Heart left ventricle (tissue), 13 donors: ENCODE data around the gene PRRG3.

Source experiments
- POLR2A ChIP-seq, 2 donors: fragments of 450-650 bp; IDR thresholded peaks; one replicate each; pipeline ENCODE4 v1.6.1; 2017; ENCODE audit warnings: antibody characterized with exemption in 2 of 2, mild to moderate bottlenecking in 2 of 2, moderate library complexity in 2 of 2
- TF ChIP-seq, protein P1 (sequence below), 12 donors: fragments of 200-600 bp; sonication (generic) in 4 of 12; IDR thresholded peaks; one replicate each; pipeline versions ENCODE4 v1.5.0 to v1.8.0; 2018 to 2022; ENCODE audit warnings: antibody characterized with exemption in 12 of 12, mild to moderate bottlenecking in 5 of 12
- donor health status: ischemic (EF 13 %, LVEDD 7.1; RV severe dilation, severe dysfunction).
- donor health status: DM: no; HTN: yes; CAD: no.
- donor health status: DM: no; HTN: no; CAD: no.
- donor health status: ischemic (EF 25% LVEDD 6.9; RV normal size, moderate dysfunction).
- donor health status: ischemic (EF 25% LVEDD 5.7; RV mildly dilated, moderate dysfunction).
- donor health status: ischemic (EF 35%, LVEDD 5.7; RV mildly dilated, moderate dysfunction).
- donor health status: nonischemic (EF 11% LVEDD 7.7; RV severe dilation, severe dysfunction).
- donor health status: DM: yes; HTN: yes; CAD: no.
- donor health status: PGD.
- donor health status: ischemic (EF 29% LVEDD 5.4; RV normal size, mild dysfunction).
- donor health status: nonischemic (EF 23%, LVEDD 6.1; RV moderate dilation, normal function).

DNA sequence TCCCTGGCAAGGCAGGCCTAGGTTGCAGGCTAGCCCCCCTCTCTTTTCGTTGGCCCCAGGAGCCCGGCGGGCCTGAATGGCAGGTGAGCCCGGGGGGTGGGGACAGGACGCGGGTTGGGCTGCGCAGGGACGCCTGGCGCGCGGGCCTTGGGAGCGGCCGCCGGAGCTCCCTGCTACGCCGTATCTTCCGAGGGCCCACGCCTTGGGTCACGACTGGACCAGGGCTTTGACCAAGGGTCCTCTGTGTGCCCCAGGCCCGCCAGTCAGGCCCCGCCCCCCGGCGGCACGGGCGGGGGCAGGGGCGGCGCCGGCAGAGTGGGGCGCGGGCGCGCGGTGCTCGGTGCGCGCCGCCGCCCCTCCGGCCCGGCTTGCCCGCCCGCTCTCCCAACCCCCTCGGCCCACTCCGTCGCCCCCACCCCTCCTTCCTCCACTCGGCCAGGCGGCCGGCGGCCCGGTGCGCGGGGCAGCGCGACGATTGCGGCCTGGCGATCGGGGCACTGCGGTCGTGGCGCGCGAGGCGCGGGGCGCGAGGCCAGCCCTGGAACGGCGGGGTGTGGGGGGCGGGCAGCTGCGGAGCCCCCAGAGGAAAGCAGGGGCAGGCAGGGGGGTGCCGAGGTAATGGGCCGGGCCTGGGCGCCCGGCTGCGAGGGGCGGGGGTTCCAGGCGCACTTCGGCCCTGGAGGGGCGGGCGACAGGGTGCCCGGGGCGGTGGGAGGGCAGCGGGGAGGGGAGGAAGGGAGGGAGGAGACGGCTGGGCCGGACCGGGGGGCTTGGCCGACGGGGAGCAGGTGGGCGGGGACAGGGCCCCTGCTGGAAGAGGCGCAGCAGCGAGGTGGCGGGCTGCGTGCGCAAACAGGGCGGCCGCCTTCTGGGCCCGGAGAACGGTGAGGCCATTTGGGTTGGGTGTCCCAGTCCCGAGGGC, at the start of gene PRRG3:
- TF ChIP-seq, protein P1, sequence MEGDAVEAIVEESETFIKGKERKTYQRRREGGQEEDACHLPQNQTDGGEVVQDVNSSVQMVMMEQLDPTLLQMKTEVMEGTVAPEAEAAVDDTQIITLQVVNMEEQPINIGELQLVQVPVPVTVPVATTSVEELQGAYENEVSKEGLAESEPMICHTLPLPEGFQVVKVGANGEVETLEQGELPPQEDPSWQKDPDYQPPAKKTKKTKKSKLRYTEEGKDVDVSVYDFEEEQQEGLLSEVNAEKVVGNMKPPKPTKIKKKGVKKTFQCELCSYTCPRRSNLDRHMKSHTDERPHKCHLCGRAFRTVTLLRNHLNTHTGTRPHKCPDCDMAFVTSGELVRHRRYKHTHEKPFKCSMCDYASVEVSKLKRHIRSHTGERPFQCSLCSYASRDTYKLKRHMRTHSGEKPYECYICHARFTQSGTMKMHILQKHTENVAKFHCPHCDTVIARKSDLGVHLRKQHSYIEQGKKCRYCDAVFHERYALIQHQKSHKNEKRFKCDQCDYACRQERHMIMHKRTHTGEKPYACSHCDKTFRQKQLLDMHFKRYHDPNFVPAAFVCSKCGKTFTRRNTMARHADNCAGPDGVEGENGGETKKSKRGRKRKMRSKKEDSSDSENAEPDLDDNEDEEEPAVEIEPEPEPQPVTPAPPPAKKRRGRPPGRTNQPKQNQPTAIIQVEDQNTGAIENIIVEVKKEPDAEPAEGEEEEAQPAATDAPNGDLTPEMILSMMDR (IDR thresholded peaks at IDR 0.05), result peak in 1 of 12 donors; percentile 15
- no peak for TF ChIP-seq POLR2A (IDR thresholded peaks at IDR 0.05)
